H9 (cell line): ENCODE measurements around the gene M6PR. TPM values are rescaled to one million over a fixed set of nuclear protein-coding genes. Genes with fewer than 3 reads are reported as not detected.
A peak's percentile ranks its signal among the peaks of the same experiment; 100 is the strongest.

Source experiments
- DNase-seq: peaks from one replicate; pipeline ENCODE4 v3.0.0-alpha.2; 2017
- H2AFZ ChIP-seq: one replicate; pipeline ENCODE4 v1.6.1; 2013; ENCODE audit warnings: mild to moderate bottlenecking, low read length, control low read depth, moderate library complexity
- H2AK5ac ChIP-seq: 2 replicates; pipeline ENCODE4 v1.6.1; 2013; ENCODE audit warnings: low read length, control low read depth, mixed read lengths; ENCODE audit not compliant: insufficient read length
- H2BK120ac ChIP-seq: one replicate; pipeline ENCODE4 v1.6.1; 2013; ENCODE audit warnings: low read depth, mild to moderate bottlenecking, low read length, control low read depth, inconsistent platforms; ENCODE audit not compliant: poor library complexity, severe bottlenecking
- H2BK12ac ChIP-seq: 2 replicates; pipeline ENCODE4 v1.6.1; 2013; ENCODE audit warnings: low read length, control low read depth, mixed read lengths, low read depth; ENCODE audit not compliant: insufficient read length
- H2BK15ac ChIP-seq: 2 replicates; pipeline ENCODE4 v1.6.1; 2013; ENCODE audit warnings: low read depth, low read length, control low read depth
- H2BK20ac ChIP-seq: one replicate; pipeline ENCODE4 v1.6.1; 2013; ENCODE audit warnings: low read depth, mild to moderate bottlenecking, low read length, control low read depth, inconsistent platforms; ENCODE audit not compliant: poor library complexity, severe bottlenecking
- H2BK5ac ChIP-seq: 2 replicates; pipeline ENCODE4 v1.6.1; 2013; ENCODE audit warnings: low read length, control low read depth, mixed read lengths; ENCODE audit not compliant: insufficient read length
- H3K14ac ChIP-seq: 2 replicates; pipeline ENCODE4 v1.6.1; 2013; ENCODE audit warnings: low read length, control low read depth; ENCODE audit not compliant: insufficient read depth
- H3K18ac ChIP-seq: 2 replicates; pipeline ENCODE4 v1.6.1; 2013; ENCODE audit warnings: low read depth, mild to moderate bottlenecking, mixed read lengths, low read length, control low read depth; ENCODE audit not compliant: insufficient read length
- H3K23ac ChIP-seq: 2 replicates; pipeline ENCODE4 v1.6.1; 2013; ENCODE audit warnings: low read length, control low read depth, mixed read lengths, low read depth; ENCODE audit not compliant: insufficient read length
- H3K23me2 ChIP-seq: 2 replicates; pipeline ENCODE4 v1.6.1; 2013; ENCODE audit warnings: low read depth, mild to moderate bottlenecking, mixed read lengths, low read length, control low read depth; ENCODE audit not compliant: insufficient read length, poor library complexity, severe bottlenecking
- H3K27ac ChIP-seq: 2 replicates; pipeline ENCODE4 v1.5.1; 2013; ENCODE audit warnings: low read length, control low read depth, mixed read lengths, low read depth; ENCODE audit not compliant: insufficient read length
- H3K27me3 ChIP-seq: 2 replicates; pipeline ENCODE4 v1.6.1; 2013; ENCODE audit warnings: low read length, control low read depth, inconsistent platforms; ENCODE audit not compliant: insufficient read depth
- H3K4ac ChIP-seq: 2 replicates; pipeline ENCODE4 v1.6.1; 2013; ENCODE audit warnings: low read depth, mild to moderate bottlenecking, control low read depth, inconsistent platforms, low read length, moderate library complexity
- H3K4me1 ChIP-seq: 2 replicates; pipeline ENCODE4 v1.6.1; 2013; ENCODE audit warnings: low read length, control low read depth, inconsistent platforms; ENCODE audit not compliant: insufficient read depth
- H3K4me2 ChIP-seq: 2 replicates; pipeline ENCODE4 v1.6.1; 2013; ENCODE audit warnings: low read length, control low read depth, mixed read lengths; ENCODE audit not compliant: insufficient read length, insufficient read depth
- H3K56ac ChIP-seq: 2 replicates; pipeline ENCODE4 v1.6.1; 2013; ENCODE audit warnings: low read depth, mild to moderate bottlenecking, mixed read lengths, low read length, control low read depth; ENCODE audit not compliant: insufficient read length
- H3K79me1 ChIP-seq: 2 replicates; pipeline ENCODE4 v1.6.1; 2013; ENCODE audit warnings: low read depth, mild to moderate bottlenecking, moderate library complexity, low read length, control low read depth, inconsistent platforms; ENCODE audit not compliant: insufficient read depth, poor library complexity, severe bottlenecking
- H3K79me2 ChIP-seq: 2 replicates; pipeline ENCODE4 v1.6.1; 2013; ENCODE audit warnings: low read length, control low read depth, inconsistent platforms; ENCODE audit not compliant: insufficient read depth
- H3K9ac ChIP-seq: 2 replicates; pipeline ENCODE4 v1.6.1; 2013; ENCODE audit warnings: low read length, control low read depth, mixed read lengths; ENCODE audit not compliant: insufficient read length; ENCODE audit errors: extremely low read depth
- H3K9me3 ChIP-seq: one replicate; pipeline ENCODE4 v1.6.1; 2013; ENCODE audit warnings: low read depth, low read length, inconsistent platforms; ENCODE audit not compliant: control insufficient read depth
- H3T11ph ChIP-seq: one replicate; pipeline ENCODE4 v1.6.1; 2013; ENCODE audit warnings: mild to moderate bottlenecking, low read length, control low read depth, inconsistent platforms
- H4K20me1 ChIP-seq: one replicate; pipeline ENCODE4 v1.6.1; 2013; ENCODE audit not compliant: control insufficient read depth, insufficient read length, insufficient read depth
- H4K5ac ChIP-seq: 2 replicates; pipeline ENCODE4 v1.6.1; 2013; ENCODE audit warnings: low read depth, mild to moderate bottlenecking, mixed read lengths, low read length, control low read depth; ENCODE audit not compliant: insufficient read length
- H4K8ac ChIP-seq: replicated peaks from 2 replicates; pipeline ENCODE4 v1.6.1; 2013; ENCODE audit warnings: low read length, control low read depth, mixed read lengths, low read depth; ENCODE audit not compliant: insufficient read length
- H4K91ac ChIP-seq: 2 replicates; pipeline ENCODE4 v1.6.1; 2013; ENCODE audit warnings: low read depth, mild to moderate bottlenecking, moderate library complexity, mixed read lengths, low read length, control low read depth; ENCODE audit not compliant: insufficient read length
- H3K27ac Mint-ChIP-seq, 3 experiments: 2 replicates in 2 of 3; 3 replicates in 1 of 3; pipeline ENCODE4 v1.8.0; 2020 to 2021; ENCODE audit warnings: mixed read lengths in 3 of 3, mild to moderate bottlenecking in 1 of 3, moderate library complexity in 1 of 3
- H3K27me3 Mint-ChIP-seq: 2 replicates; pipeline ENCODE4 v1.8.0; 2021; ENCODE audit warnings: low read depth, mild to moderate bottlenecking, moderate library complexity, mixed read lengths
- H3K36me3 Mint-ChIP-seq, 3 experiments: 2 replicates in 2 of 3; 3 replicates in 1 of 3; pipeline ENCODE4 v1.8.0; 2020 to 2021; ENCODE audit warnings: low read depth in 3 of 3, mixed read lengths in 3 of 3; ENCODE audit not compliant: insufficient read depth in 1 of 3
- H3K4me1 Mint-ChIP-seq, 2 experiments: 2 replicates each; pipeline ENCODE4 v1.8.0; 2020; ENCODE audit warnings: mixed read lengths in 2 of 2
- H3K4me3 Mint-ChIP-seq, 2 experiments: 2 replicates in 1 of 2; 3 replicates in 1 of 2; pipeline ENCODE4 v1.8.0; 2020 to 2021; ENCODE audit warnings: mild to moderate bottlenecking in 2 of 2, mixed read lengths in 2 of 2, moderate library complexity in 1 of 2
- H3K9me3 Mint-ChIP-seq, 2 experiments: 2 replicates in 1 of 2; 3 replicates in 1 of 2; pipeline ENCODE4 v1.8.0; 2020; ENCODE audit warnings: mild to moderate bottlenecking in 2 of 2, mixed read lengths in 2 of 2, moderate library complexity in 1 of 2
- WGBS: extraction: QIAGEN DNeasy Blood & Tissue Kit; methylation state at CpG from one replicate; pipeline ENCODE4 v1.1.7; 2013; ENCODE audit warnings: missing lambda C conversion rate, low lambda C conversion rate, mixed read lengths; ENCODE audit not compliant: insufficient read length; ENCODE audit errors: extremely low coverage; 5-methylcytosine and 5-hydroxymethylcytosine counted together
- total RNA-seq: library from RNA; stranded (reverse); gene quantifications from 2 replicates; pipeline ENCODE4 v1.2.1, GENCODE V29; 2021
- TF ChIP-seq, protein P1 (sequence below): fragments of 200-600 bp; sonication (generic); conservative IDR thresholded peaks from 3 replicates; pipeline ENCODE4 v1.8.0; 2021; ENCODE audit warnings: antibody characterized with exemption, mild to moderate bottlenecking

Gene M6PR
- total RNA-seq, 1 experiment from 2014 or later: 163 TPM

DNA sequence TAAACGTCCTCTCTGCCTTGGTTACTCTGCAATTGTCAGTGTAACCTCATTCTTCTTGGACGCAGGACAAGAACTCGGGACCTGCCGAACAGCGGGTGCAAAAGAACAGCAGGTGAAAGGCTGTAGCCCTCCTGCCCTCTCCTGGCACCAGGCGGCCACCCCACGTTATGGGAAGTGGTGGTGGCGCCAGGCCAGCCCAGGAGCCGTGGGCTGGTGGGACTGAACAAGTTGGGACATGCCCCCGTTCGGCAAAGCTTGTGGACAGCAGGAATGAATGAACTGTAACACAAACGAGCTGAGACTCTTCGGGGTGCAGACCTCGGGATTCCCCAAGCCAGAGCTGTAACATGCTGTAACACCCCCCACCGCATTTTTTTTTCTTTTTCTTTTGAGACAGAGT, 6.6 kb upstream of the M6PR start:
- Histone ChIP-seq H2BK120ac (no peak overlapping the region), H3K23me2 (no peaks in the 10 kb centered on the region), H3K4me1 (no peaks in the 10 kb centered on the region), H3K56ac (no peak overlapping the region), H3K27ac (no peak overlapping the region), H2AK5ac (no peak overlapping the region), H4K20me1 (no peaks in the 10 kb centered on the region), H4K8ac (no peak overlapping the region), H2BK15ac (no peak overlapping the region), H3K9ac (no peak overlapping the region), H3K14ac (no peak overlapping the region), H3K27me3 (no peaks in the 10 kb centered on the region), H4K5ac (no peak overlapping the region), H2AFZ (no peak overlapping the region), H3K79me1 (no peaks in the 10 kb centered on the region), H2BK5ac (no peak overlapping the region), H3K79me2 (no peaks in the 10 kb centered on the region; the same call in 1 of the 2 replicates), H3K9me3 (peaks cover 25% of the 10 kb centered on the region), H4K91ac (no peak overlapping the region), H3K4me2 (no peak overlapping the region), H3K4ac (no peak overlapping the region), H2BK12ac (no peak overlapping the region), H3T11ph (no peak overlapping the region), H3K23ac (no peak overlapping the region), H3K18ac (no peak overlapping the region), H2BK20ac (no peak overlapping the region)
- H3K36me3 Mint-ChIP-seq: peaks cover 25 to 50% (median 43%) of the 10 kb centered on the region in 3 experiments
- peaks cover 0 to 3% of the 10 kb centered on the region in 2 experiments; a peak in 1 of 4 replicates for H3K4me1 Mint-ChIP-seq
- no peak overlapping the region for H3K4me3 Mint-ChIP-seq
- TF ChIP-seq, protein P1, sequence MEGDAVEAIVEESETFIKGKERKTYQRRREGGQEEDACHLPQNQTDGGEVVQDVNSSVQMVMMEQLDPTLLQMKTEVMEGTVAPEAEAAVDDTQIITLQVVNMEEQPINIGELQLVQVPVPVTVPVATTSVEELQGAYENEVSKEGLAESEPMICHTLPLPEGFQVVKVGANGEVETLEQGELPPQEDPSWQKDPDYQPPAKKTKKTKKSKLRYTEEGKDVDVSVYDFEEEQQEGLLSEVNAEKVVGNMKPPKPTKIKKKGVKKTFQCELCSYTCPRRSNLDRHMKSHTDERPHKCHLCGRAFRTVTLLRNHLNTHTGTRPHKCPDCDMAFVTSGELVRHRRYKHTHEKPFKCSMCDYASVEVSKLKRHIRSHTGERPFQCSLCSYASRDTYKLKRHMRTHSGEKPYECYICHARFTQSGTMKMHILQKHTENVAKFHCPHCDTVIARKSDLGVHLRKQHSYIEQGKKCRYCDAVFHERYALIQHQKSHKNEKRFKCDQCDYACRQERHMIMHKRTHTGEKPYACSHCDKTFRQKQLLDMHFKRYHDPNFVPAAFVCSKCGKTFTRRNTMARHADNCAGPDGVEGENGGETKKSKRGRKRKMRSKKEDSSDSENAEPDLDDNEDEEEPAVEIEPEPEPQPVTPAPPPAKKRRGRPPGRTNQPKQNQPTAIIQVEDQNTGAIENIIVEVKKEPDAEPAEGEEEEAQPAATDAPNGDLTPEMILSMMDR: no peak
- no CpG with 5 or more reads among the region's 15 CpGs for WGBS
- peak; percentile 45 for DNase-seq
- H3K27ac Mint-ChIP-seq: no peak overlapping the region
- H3K9me3 Mint-ChIP-seq: peaks cover 14 to 16% of the 10 kb centered on the region in 2 experiments
- no peaks in the 10 kb centered on the region for H3K27me3 Mint-ChIP-seq
